ENCODE results near the gene CILP2. TPM values are rescaled to one million over a fixed set of nuclear protein-coding genes. Genes with fewer than 3 reads are reported as not detected.

CILP2 gene
- total RNA-seq, 2 donors from 2014 or later, result 3.6 to 9.9 TPM

GRCh38 chr19:19563348-19563848 lies 25.3 kb downstream of the CILP2 start:
- Mint-ChIP-seq H3K27ac (no peak overlapping the region), H3K4me3 (no peak overlapping the region), H3K27me3 (ENCODE audit: insufficient read depth) (no peaks in the 10 kb centered on the region), H3K36me3 (ENCODE audit: low read depth) (peaks cover 16% of the 10 kb centered on the region), H3K9me3 (no peaks in the 10 kb centered on the region), H3K4me1 (no peaks in the 10 kb centered on the region)
- TF ChIP-seq CTCF (conservative IDR thresholded peaks at IDR 0.05), result no peak
- H3K27me3 ChIP-seq (ENCODE audit: control insufficient read depth, insufficient read depth, low read length, poor library complexity, severe bottlenecking), result no peaks in the 10 kb centered on the region
- H3K4me1 ChIP-seq (ENCODE audit: control insufficient read depth, insufficient read depth, low read length), result no peaks in the 10 kb centered on the region
- WGBS, 2 experiments (ENCODE audit: insufficient coverage in 1 of 2, insufficient read length in 1 of 2), result 93% methylated on average over 13 to 17 of the region's 17 CpGs
- H3K27ac ChIP-seq (ENCODE audit: low read depth, low read length), result no peak overlapping the region
- H3K36me3 ChIP-seq (ENCODE audit: control insufficient read depth, insufficient read depth, low read length), result peaks cover 5% of the 10 kb centered on the region
- no peak overlapping the region for H3K9ac ChIP-seq (ENCODE audit: extremely low read depth, low read length, poor library complexity, severe bottlenecking)
- H3K4me3 ChIP-seq (ENCODE audit: low read length), result no peak overlapping the region
- DNase-seq, result no peak
- no peaks in the 10 kb centered on the region for H3K9me3 ChIP-seq (ENCODE audit: control insufficient read depth, low read length)

GRCh38 chr19:19566306-19566705 lies 28.2 kb downstream of the CILP2 start:
- no peak overlapping the region for H3K27ac Mint-ChIP-seq
- 92 to 96% methylated on average over 4 to 7 of the region's 7 CpGs for WGBS, 2 experiments (ENCODE audit: insufficient coverage in 1 of 2, insufficient read length in 1 of 2)
- Histone ChIP-seq H3K9me3 (ENCODE audit: control insufficient read depth, low read length) (no peaks in the 10 kb centered on the region), H3K27me3 (ENCODE audit: control insufficient read depth, insufficient read depth, low read length, poor library complexity, severe bottlenecking) (no peaks in the 10 kb centered on the region), H3K4me1 (ENCODE audit: control insufficient read depth, insufficient read depth, low read length) (no peaks in the 10 kb centered on the region), H3K9ac (ENCODE audit: extremely low read depth, low read length, poor library complexity, severe bottlenecking) (no peak overlapping the region), H3K4me3 (ENCODE audit: low read length) (no peak overlapping the region), H3K36me3 (ENCODE audit: control insufficient read depth, insufficient read depth, low read length) (peaks cover 11% of the 10 kb centered on the region), H3K27ac (ENCODE audit: low read depth, low read length) (no peak overlapping the region)
- H3K27me3 Mint-ChIP-seq (ENCODE audit: insufficient read depth), result no peaks in the 10 kb centered on the region
- no peaks in the 10 kb centered on the region for H3K9me3 Mint-ChIP-seq
- TF ChIP-seq CTCF (conservative IDR thresholded peaks at IDR 0.05), result no peak
- no peak for DNase-seq
- H3K4me1 Mint-ChIP-seq, result no peaks in the 10 kb centered on the region
- H3K4me3 Mint-ChIP-seq, result no peak overlapping the region
- peaks cover 30% of the 10 kb centered on the region for H3K36me3 Mint-ChIP-seq (ENCODE audit: low read depth)

GRCh38 chr19:19567391-19567790 lies 29.3 kb downstream of the CILP2 start:
- H3K27ac Mint-ChIP-seq, result no peak overlapping the region

More at GRCh38 chr19:19567391-19567790, 29.3 kb downstream of the CILP2 start:
- WGBS, 2 experiments (ENCODE audit: insufficient coverage in 1 of 2, insufficient read length in 1 of 2), result 90 to 93% methylated on average over 2 to 3 of the region's 3 CpGs
- Histone ChIP-seq H3K27me3 (ENCODE audit: control insufficient read depth, insufficient read depth, low read length, poor library complexity, severe bottlenecking) (no peaks in the 10 kb centered on the region), H3K36me3 (ENCODE audit: control insufficient read depth, insufficient read depth, low read length) (peaks cover 11% of the 10 kb centered on the region), H3K9me3 (ENCODE audit: control insufficient read depth, low read length) (no peaks in the 10 kb centered on the region), H3K4me3 (ENCODE audit: low read length) (no peak overlapping the region), H3K27ac (ENCODE audit: low read depth, low read length) (no peak overlapping the region), H3K9ac (ENCODE audit: extremely low read depth, low read length, poor library complexity, severe bottlenecking) (no peak overlapping the region), H3K4me1 (ENCODE audit: control insufficient read depth, insufficient read depth, low read length) (no peaks in the 10 kb centered on the region)
- no peak for DNase-seq
- no peak for TF ChIP-seq CTCF (conservative IDR thresholded peaks at IDR 0.05)
- H3K4me3 Mint-ChIP-seq, result no peak overlapping the region
- no peaks in the 10 kb centered on the region for H3K9me3 Mint-ChIP-seq
- H3K27me3 Mint-ChIP-seq (ENCODE audit: insufficient read depth), result no peaks in the 10 kb centered on the region
- H3K36me3 Mint-ChIP-seq (ENCODE audit: low read depth), result peaks cover 30% of the 10 kb centered on the region
- no peaks in the 10 kb centered on the region for H3K4me1 Mint-ChIP-seq

Measured in endodermal cell (in vitro differentiated cells).